PFSK-1 (cell line): ENCODE measurements around the gene HIC1.

ENCODE experiments used
- FOXP2 ChIP-seq: optimal IDR thresholded peaks from 2 replicates; pipeline ENCODE3; 2011; ENCODE audit warnings: borderline replicate concordance, control low read depth, inconsistent platforms; ENCODE audit not compliant: insufficient read depth; ENCODE audit errors: extremely low read length, extremely low read depth
- POLR2AphosphoS5 ChIP-seq: IDR thresholded peaks from 2 replicates; pipeline ENCODE4 v1.6.1; 2012; ENCODE audit warnings: low read depth, mild to moderate bottlenecking, control low read depth, low read length, moderate library complexity
- SIN3A ChIP-seq: IDR thresholded peaks from 2 replicates; pipeline ENCODE4 v1.6.1; 2012; ENCODE audit warnings: mild to moderate bottlenecking, low read length, moderate library complexity, borderline replicate concordance; ENCODE audit not compliant: insufficient read depth
- TAF1 ChIP-seq: IDR thresholded peaks from 2 replicates; pipeline ENCODE4 v1.6.1; 2012; ENCODE audit warnings: low read length, control low read depth, borderline replicate concordance; ENCODE audit not compliant: insufficient read depth
- TF ChIP-seq, protein P1 (sequence below), 2 experiments: IDR thresholded peaks; 2 replicates each; pipeline versions ENCODE4 v1.6.1 to v1.8.0; 2011 to 2012; ENCODE audit warnings: low read depth in 2 of 2, low read length in 2 of 2, control low read depth in 1 of 2, inconsistent platforms in 1 of 2, mild to moderate bottlenecking in 1 of 2, moderate library complexity in 1 of 2; ENCODE audit not compliant: insufficient read depth in 1 of 2

Gene HIC1

DNA sequence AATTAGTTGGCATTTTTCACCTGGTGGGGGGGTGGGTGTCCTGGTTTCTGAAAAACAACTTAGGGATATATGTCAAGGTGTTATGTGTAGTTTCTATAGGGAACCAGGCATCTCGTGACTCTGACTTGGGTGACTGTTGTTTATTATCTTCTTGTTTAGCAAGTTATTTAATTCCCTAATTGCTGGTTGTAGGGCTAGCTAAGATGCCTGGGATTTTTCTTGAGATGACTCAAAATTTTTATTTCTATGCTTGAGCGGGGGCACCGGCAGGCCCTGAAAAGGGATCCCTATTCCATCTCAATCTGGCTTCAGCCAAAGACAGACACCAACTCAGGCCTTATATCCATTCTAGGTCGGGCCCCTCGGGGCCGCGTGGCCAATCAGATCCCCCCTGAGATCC lies 21.8 kb upstream of the HIC1 start:
- TF ChIP-seq SIN3A (no peak), FOXP2 (no peak), TAF1 (no peak)
- TF ChIP-seq, protein P1, sequence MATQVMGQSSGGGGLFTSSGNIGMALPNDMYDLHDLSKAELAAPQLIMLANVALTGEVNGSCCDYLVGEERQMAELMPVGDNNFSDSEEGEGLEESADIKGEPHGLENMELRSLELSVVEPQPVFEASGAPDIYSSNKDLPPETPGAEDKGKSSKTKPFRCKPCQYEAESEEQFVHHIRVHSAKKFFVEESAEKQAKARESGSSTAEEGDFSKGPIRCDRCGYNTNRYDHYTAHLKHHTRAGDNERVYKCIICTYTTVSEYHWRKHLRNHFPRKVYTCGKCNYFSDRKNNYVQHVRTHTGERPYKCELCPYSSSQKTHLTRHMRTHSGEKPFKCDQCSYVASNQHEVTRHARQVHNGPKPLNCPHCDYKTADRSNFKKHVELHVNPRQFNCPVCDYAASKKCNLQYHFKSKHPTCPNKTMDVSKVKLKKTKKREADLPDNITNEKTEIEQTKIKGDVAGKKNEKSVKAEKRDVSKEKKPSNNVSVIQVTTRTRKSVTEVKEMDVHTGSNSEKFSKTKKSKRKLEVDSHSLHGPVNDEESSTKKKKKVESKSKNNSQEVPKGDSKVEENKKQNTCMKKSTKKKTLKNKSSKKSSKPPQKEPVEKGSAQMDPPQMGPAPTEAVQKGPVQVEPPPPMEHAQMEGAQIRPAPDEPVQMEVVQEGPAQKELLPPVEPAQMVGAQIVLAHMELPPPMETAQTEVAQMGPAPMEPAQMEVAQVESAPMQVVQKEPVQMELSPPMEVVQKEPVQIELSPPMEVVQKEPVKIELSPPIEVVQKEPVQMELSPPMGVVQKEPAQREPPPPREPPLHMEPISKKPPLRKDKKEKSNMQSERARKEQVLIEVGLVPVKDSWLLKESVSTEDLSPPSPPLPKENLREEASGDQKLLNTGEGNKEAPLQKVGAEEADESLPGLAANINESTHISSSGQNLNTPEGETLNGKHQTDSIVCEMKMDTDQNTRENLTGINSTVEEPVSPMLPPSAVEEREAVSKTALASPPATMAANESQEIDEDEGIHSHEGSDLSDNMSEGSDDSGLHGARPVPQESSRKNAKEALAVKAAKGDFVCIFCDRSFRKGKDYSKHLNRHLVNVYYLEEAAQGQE (IDR thresholded peaks at IDR 0.05; ENCODE audit: insufficient read depth in 1 of 2, low read depth in 2 of 2, low read length in 2 of 2), result no peak

GRCh38 chr17:2034157-2034556 lies 20.7 kb upstream of the HIC1 start:
- TF ChIP-seq TAF1 (no peak), SIN3A (no peak), FOXP2 (no peak), POLR2AphosphoS5 (no peak)
- TF ChIP-seq, protein P1 (IDR thresholded peaks at IDR 0.05; ENCODE audit: insufficient read depth in 1 of 2, low read depth in 2 of 2, low read length in 2 of 2), result no peak

GRCh38 chr17:2034806-2035540 lies 19.9 kb upstream of the HIC1 start:
- TF ChIP-seq POLR2AphosphoS5 (no peak), SIN3A (no peak), FOXP2 (no peak), TAF1 (no peak)
- TF ChIP-seq, protein P1 (IDR thresholded peaks at IDR 0.05; ENCODE audit: insufficient read depth in 1 of 2, low read depth in 2 of 2, low read length in 2 of 2), result no peak

GRCh38 chr17:2035541-2036488 lies 19.1 kb upstream of the HIC1 start:
- TF ChIP-seq POLR2AphosphoS5 (no peak), FOXP2 (no peak), TAF1 (no peak), SIN3A (no peak)
- TF ChIP-seq, protein P1 (IDR thresholded peaks at IDR 0.05; ENCODE audit: insufficient read depth in 1 of 2, low read depth in 2 of 2, low read length in 2 of 2), result no peak
